GM19035 (cell line): Measurements from ENCODE around the gene AP3D1.

ENCODE experiments used
- ATAC-seq: cut with Tn5 transposase; IDR thresholded peaks from one replicate; pipeline ENCODE4 v1.9.1; 2021; ENCODE audit not compliant: unreplicated experiment

AP3D1 gene

GRCh38 chr19:2184422-2184975 is 33.1 kb upstream of the AP3D1 start:
- no peak for ATAC-seq

GRCh38 chr19:2181633-2181997 is 30.2 kb upstream of the AP3D1 start:
- no peak for ATAC-seq

- no peak for ATAC-seq
Observed at GRCh38 chr19:2180881-2181632, 29.7 kb upstream of the AP3D1 start.

GRCh38 chr19:2180114-2180513 is 28.7 kb upstream of the AP3D1 start:
- ATAC-seq = no peak

- no peak for ATAC-seq
Observed at GRCh38 chr19:2179095-2179494, 27.7 kb upstream of the AP3D1 start.

GRCh38 chr19:2176337-2176994 is 25.1 kb upstream of the AP3D1 start:
- no peak for ATAC-seq

GRCh38 chr19:2175742-2176141 is 24.4 kb upstream of the AP3D1 start:
- no peak for ATAC-seq

- no peak for ATAC-seq
Observed at GRCh38 chr19:2173767-2174577, 22.6 kb upstream of the AP3D1 start.

- ATAC-seq = no peak
Observed at GRCh38 chr19:2173388-2173766, 22.0 kb upstream of the AP3D1 start.

GRCh38 chr19:2171349-2172145 is 20.2 kb upstream of the AP3D1 start:
- peak; percentile 43 for ATAC-seq

- peak; percentile 7 for ATAC-seq
Observed at GRCh38 chr19:2170987-2171348, 19.6 kb upstream of the AP3D1 start.

GRCh38 chr19:2170219-2170618 is 18.9 kb upstream of the AP3D1 start:
- no peak for ATAC-seq

- peak; percentile 46 for ATAC-seq
Observed at GRCh38 chr19:2168619-2169424, 17.5 kb upstream of the AP3D1 start.

GRCh38 chr19:2167896-2168618 is 16.7 kb upstream of the AP3D1 start:
- ATAC-seq = peak; percentile 32

GRCh38 chr19:2166741-2167738 is 15.7 kb upstream of the AP3D1 start:
- ATAC-seq = no peak

- peak; percentile 3 for ATAC-seq
Observed at GRCh38 chr19:2164020-2164998, 12.9 kb upstream of the AP3D1 start.

GRCh38 chr19:2160379-2160778 is 9.0 kb upstream of the AP3D1 start:
- no peak for ATAC-seq
